ENCODE results near the gene NOS1. TPM values are rescaled to one million over a fixed set of nuclear protein-coding genes. Genes with fewer than 3 reads are reported as not detected.

Gene NOS1
- total RNA-seq, 4 donors from 2014 or later = 0.79 to 1.6 (median 0.96) TPM; not detected in 1

DNA sequence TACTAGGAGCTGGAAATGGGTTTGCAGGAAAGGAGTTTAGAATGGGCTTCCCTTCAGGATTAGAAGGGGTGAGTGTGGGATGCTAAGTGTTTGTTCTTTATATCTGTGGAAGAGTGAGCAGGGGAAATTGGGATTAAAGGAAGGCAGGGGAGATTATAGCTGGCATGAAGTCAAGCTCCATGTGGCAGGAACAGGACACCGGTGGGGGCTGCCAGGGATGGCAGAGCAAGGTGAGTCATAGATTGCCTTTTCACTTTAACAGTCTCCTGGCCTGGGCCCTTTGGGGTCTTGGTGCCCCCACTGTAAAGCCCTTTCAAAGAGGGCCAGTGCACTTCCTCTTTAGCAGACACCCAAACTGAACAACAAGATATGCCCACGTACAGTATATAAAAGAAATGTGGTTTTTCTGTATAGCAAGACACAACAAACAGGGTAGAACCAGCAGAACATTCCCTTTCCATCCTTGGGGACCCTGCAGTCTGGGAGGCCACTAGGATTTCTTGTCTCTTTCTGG lies 148.1 kb downstream of the NOS1 start:
- no peak for TF ChIP-seq POLR2AphosphoS5 (IDR thresholded peaks at IDR 0.05)
- no peak for TF ChIP-seq POLR2A (IDR thresholded peaks at IDR 0.05)
- TF ChIP-seq, protein P1, sequence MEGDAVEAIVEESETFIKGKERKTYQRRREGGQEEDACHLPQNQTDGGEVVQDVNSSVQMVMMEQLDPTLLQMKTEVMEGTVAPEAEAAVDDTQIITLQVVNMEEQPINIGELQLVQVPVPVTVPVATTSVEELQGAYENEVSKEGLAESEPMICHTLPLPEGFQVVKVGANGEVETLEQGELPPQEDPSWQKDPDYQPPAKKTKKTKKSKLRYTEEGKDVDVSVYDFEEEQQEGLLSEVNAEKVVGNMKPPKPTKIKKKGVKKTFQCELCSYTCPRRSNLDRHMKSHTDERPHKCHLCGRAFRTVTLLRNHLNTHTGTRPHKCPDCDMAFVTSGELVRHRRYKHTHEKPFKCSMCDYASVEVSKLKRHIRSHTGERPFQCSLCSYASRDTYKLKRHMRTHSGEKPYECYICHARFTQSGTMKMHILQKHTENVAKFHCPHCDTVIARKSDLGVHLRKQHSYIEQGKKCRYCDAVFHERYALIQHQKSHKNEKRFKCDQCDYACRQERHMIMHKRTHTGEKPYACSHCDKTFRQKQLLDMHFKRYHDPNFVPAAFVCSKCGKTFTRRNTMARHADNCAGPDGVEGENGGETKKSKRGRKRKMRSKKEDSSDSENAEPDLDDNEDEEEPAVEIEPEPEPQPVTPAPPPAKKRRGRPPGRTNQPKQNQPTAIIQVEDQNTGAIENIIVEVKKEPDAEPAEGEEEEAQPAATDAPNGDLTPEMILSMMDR (IDR thresholded peaks at IDR 0.05) = no peak
- TF ChIP-seq EP300 (IDR thresholded peaks at IDR 0.05; ENCODE audit: low read depth) = no peak
- in situ Hi-C loops (cut with MboI; ENCODE audit: low pct_ligation_motif_present in 1 of 4, low pct_unique_long_range_greater_than_20kb in 1 of 4, low sequenced_read_pairs in 3 of 4) (loop anchor here in 2 of 4 donors (10.0 to 25.0 kb wide), 2 partner anchors 621 to 624 kb away; no protein-coding TSS in a partner anchor), intact Hi-C loops (cut with DNase I; ENCODE audit: low total_unique reads) (no loop called here)
- WGBS, 2 donors (ENCODE audit: low coverage in 1 of 2) = 11 to 38% methylated on average over 2 of the region's 2 CpGs
- Histone ChIP-seq H3K4me1 (no peaks in the 10 kb centered on the region), H3K4me3 (no peak overlapping the region), H3K36me3 (no peaks in the 10 kb centered on the region), H3K27ac (no peak overlapping the region), H3K9me3 (no peaks in the 10 kb centered on the region), H3K27me3 (peaks cover 3% of the 10 kb centered on the region)
- no peak for DNase-seq

DNA sequence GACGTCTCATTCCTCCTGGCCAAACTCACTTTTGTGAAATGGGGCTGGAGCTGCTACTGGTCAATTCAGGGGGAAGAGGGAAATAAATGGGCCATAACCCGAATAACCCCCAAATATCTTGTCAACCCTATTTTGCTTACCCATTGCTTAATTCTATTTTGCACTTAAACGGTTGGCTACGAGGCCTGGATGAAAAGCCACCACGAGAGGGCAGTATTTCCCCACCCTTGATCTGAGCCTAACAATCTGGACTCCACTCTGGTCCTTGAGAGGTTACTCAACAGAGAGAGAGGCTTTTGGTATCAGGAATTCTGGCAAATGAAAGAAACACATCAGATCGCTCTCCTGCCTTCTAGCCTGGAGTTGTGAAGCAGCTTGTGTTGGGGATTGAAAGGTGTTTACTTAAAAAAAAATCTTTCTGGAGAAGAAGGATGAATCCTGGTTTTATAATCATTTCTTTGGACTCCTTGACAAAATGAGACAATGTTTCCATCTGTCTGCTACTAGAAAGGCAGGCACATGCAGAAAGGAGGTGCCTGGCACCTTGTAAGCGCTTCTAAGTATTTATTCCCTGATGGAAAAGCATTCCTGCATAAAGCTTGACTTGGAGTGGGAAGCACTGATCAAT lies 148.7 kb downstream of the NOS1 start:
- no peaks in the 10 kb centered on the region for H3K36me3 ChIP-seq
- WGBS, 2 donors (ENCODE audit: low coverage in 1 of 2) = 0 to 19% methylated on average over 1 to 7 of the region's 7 CpGs

DNA sequence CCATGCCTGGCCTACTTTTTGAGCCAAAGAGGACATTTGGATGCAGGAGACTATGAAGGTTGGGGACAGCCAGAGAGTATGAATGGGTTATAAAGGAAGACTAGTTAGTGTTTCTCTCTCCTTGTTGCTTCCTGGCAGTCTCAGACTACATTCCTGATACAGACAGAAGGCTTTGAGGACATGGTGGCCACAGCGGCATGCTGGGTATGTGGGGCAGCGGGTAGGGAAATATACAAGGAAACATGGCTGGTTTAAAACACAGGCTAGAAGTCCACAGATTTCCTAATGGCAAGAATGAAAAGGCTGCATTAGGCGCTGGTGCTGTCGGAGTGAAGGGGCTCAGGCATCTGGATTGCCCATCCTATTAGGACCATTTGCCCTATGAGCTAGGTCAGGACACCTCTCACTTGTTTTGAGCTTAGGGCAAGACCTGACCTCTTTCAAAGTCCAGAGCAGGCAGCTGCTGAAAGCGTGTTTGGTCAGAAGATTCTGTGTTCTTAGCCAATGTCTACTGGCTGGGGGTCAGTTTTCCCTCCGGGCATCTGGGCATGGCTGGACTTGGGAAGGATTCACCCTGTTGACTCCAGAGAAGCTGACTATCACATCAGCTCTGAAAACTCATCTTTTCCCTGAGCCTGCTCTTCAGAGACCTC lies 151.0 kb downstream of the NOS1 start:
- 87% methylated on average over 6 of the region's 6 CpGs; no CpG with 5 or more reads in 1 of the 2 donors for WGBS, 2 donors (ENCODE audit: low coverage in 1 of 2)
- Histone ChIP-seq H3K36me3 (no peaks in the 10 kb centered on the region), H3K4me3 (no peak overlapping the region), H3K9me3 (no peaks in the 10 kb centered on the region), H3K4me1 (no peaks in the 10 kb centered on the region), H3K27me3 (peaks cover 9% of the 10 kb centered on the region), H3K27ac (no peak overlapping the region)
- in situ Hi-C loops (cut with MboI; ENCODE audit: low pct_ligation_motif_present in 1 of 4, low pct_unique_long_range_greater_than_20kb in 1 of 4, low sequenced_read_pairs in 3 of 4) = loop anchor here in 2 of 4 donors (10.0 to 25.0 kb wide), 2 partner anchors 624 to 627 kb away; no protein-coding TSS in a partner anchor
- TF ChIP-seq POLR2AphosphoS5 (IDR thresholded peaks at IDR 0.05) (no peak), EP300 (IDR thresholded peaks at IDR 0.05; ENCODE audit: low read depth) (no peak), POLR2A (IDR thresholded peaks at IDR 0.05) (no peak)
- TF ChIP-seq, protein P1 (IDR thresholded peaks at IDR 0.05) = no peak
- DNase-seq = no peak
- intact Hi-C loops (cut with DNase I; ENCODE audit: low total_unique reads) = no loop called here

More for the DNA sequence above, 148.7 kb downstream of the NOS1 start:
- DNase-seq = peak; percentile 69
- H3K9me3 ChIP-seq = no peaks in the 10 kb centered on the region
- H3K4me3 ChIP-seq = no peak overlapping the region
- in situ Hi-C loops (cut with MboI; ENCODE audit: low pct_ligation_motif_present in 1 of 4, low pct_unique_long_range_greater_than_20kb in 1 of 4, low sequenced_read_pairs in 3 of 4) (loop anchor here in 2 of 4 donors (10.0 to 25.0 kb wide), 2 partner anchors 622 to 625 kb away; no protein-coding TSS in a partner anchor), intact Hi-C loops (cut with DNase I; ENCODE audit: low total_unique reads) (no loop called here)
- no peaks in the 10 kb centered on the region for H3K4me1 ChIP-seq
- peaks cover 3% of the 10 kb centered on the region for H3K27me3 ChIP-seq
- TF ChIP-seq POLR2A (IDR thresholded peaks at IDR 0.05) (no peak), EP300 (IDR thresholded peaks at IDR 0.05; ENCODE audit: low read depth) (no peak), POLR2AphosphoS5 (IDR thresholded peaks at IDR 0.05) (no peak)
- TF ChIP-seq, protein P1 (IDR thresholded peaks at IDR 0.05) = peak; percentile 71 to 90 (median 80)
- H3K27ac ChIP-seq = no peak overlapping the region

DNA sequence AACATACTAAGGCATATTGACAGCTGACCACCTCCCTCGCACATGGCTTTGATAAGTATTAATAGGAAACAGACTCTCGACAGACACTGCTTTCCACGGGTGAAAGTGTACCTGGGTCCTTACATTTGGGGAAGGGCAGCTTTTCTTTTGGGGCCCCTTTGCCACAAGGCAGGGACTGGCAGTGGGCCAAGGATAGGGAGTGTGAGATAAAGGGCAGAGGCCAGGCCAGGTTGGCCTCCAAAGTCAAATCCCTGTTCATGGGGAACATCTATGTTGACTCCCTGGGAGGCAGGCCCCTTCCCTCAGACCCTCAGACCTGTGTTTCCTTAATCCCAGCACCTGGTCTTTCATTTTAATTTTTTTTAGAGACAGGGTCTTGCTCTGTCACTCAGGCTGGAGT lies 151.8 kb downstream of the NOS1 start:
- intact Hi-C loops (cut with DNase I; ENCODE audit: low total_unique reads) = no loop called here
- 74% methylated on average over 3 of the region's 3 CpGs; no CpG with 5 or more reads in 1 of the 2 donors for WGBS, 2 donors (ENCODE audit: low coverage in 1 of 2)
- H3K4me3 ChIP-seq = no peak overlapping the region

More for the DNA sequence above, 151.8 kb downstream of the NOS1 start:
- Histone ChIP-seq H3K4me1 (no peaks in the 10 kb centered on the region), H3K36me3 (no peaks in the 10 kb centered on the region), H3K27me3 (peaks cover 9% of the 10 kb centered on the region), H3K27ac (no peak overlapping the region), H3K9me3 (no peaks in the 10 kb centered on the region)
- DNase-seq = no peak
- in situ Hi-C loops (cut with MboI; ENCODE audit: low pct_ligation_motif_present in 1 of 4, low pct_unique_long_range_greater_than_20kb in 1 of 4, low sequenced_read_pairs in 3 of 4) = loop anchor here in 2 of 4 donors (10.0 to 25.0 kb wide), 2 partner anchors 625 to 628 kb away; no protein-coding TSS in a partner anchor
- TF ChIP-seq POLR2A (IDR thresholded peaks at IDR 0.05) (no peak), EP300 (IDR thresholded peaks at IDR 0.05; ENCODE audit: low read depth) (no peak), POLR2AphosphoS5 (IDR thresholded peaks at IDR 0.05) (no peak)
- TF ChIP-seq, protein P1 (IDR thresholded peaks at IDR 0.05) = no peak

Measured in transverse colon (tissue), 4 donors.